Osteoblast (primary cell): ENCODE data around the gene POU2AF1. TPM values are rescaled to one million over a fixed set of nuclear protein-coding genes. Genes with fewer than 3 reads are reported as not detected.

ENCODE experiments used
- DNase-seq: peaks from one replicate; pipeline ENCODE4 v3.0.0; 2011; ENCODE audit warnings: low spot score, mixed read lengths; ENCODE audit not compliant: insufficient read length; ENCODE audit errors: missing footprints
- H2AFZ ChIP-seq: 2 replicates; pipeline ENCODE4 v1.6.0; 2011; ENCODE audit warnings: mild to moderate bottlenecking, low read length
- H3K27ac ChIP-seq: 2 replicates; pipeline ENCODE4 v1.5.1; 2011; ENCODE audit warnings: mild to moderate bottlenecking, low read depth, low read length, moderate library complexity
- H3K27me3 ChIP-seq: 2 replicates; pipeline ENCODE4 v1.6.0; 2012; ENCODE audit warnings: mild to moderate bottlenecking, control low read depth, inconsistent platforms, low read length, moderate library complexity; ENCODE audit not compliant: insufficient read depth
- H3K36me3 ChIP-seq: 2 replicates; pipeline ENCODE4 v1.5.1; 2011; ENCODE audit warnings: mild to moderate bottlenecking, low read length, control low read depth, moderate library complexity; ENCODE audit not compliant: insufficient read depth
- H3K4me1 ChIP-seq: 2 replicates; pipeline ENCODE4 v1.5.1; 2011; ENCODE audit warnings: mild to moderate bottlenecking, low read length, control low read depth, moderate library complexity; ENCODE audit not compliant: insufficient read depth
- H3K4me2 ChIP-seq: 2 replicates; pipeline ENCODE4 v1.6.0; 2011; ENCODE audit warnings: mild to moderate bottlenecking, low read length; ENCODE audit not compliant: insufficient read depth
- H3K4me3 ChIP-seq: fragments of 200-600 bp; sonication (generic); 3 replicates; pipeline ENCODE4 v1.5.1; 2012; ENCODE audit warnings: mild to moderate bottlenecking, low read length, inconsistent platforms; ENCODE audit not compliant: insufficient read depth
- H3K79me2 ChIP-seq: 2 replicates; pipeline ENCODE4 v1.6.0; 2012; ENCODE audit warnings: mild to moderate bottlenecking, low read length, control low read depth, inconsistent platforms; ENCODE audit not compliant: insufficient read depth
- H3K9me3 ChIP-seq: 2 replicates; pipeline ENCODE4 v1.5.1; 2011; ENCODE audit warnings: low read depth, low read length, control low read depth
- H4K20me1 ChIP-seq: 2 replicates; pipeline ENCODE4 v1.6.0; 2012; ENCODE audit warnings: mild to moderate bottlenecking, low read length, control low read depth; ENCODE audit not compliant: insufficient read depth
- total RNA-seq: library from RNA; depleted of rRNA; stranded (reverse); fragments of >200 nt; gene quantifications from 2 replicates; pipeline ENCODE4 v1.2.3, GENCODE V29; 2012
- TF ChIP-seq, protein P1 (sequence below): IDR thresholded peaks from 2 replicates; pipeline ENCODE4 v1.5.1; 2011; ENCODE audit warnings: mild to moderate bottlenecking, low read depth, low read length, moderate library complexity; ENCODE audit errors: extremely low read depth

Gene POU2AF1
- total RNA-seq, 1 donor, result not detected

DNA sequence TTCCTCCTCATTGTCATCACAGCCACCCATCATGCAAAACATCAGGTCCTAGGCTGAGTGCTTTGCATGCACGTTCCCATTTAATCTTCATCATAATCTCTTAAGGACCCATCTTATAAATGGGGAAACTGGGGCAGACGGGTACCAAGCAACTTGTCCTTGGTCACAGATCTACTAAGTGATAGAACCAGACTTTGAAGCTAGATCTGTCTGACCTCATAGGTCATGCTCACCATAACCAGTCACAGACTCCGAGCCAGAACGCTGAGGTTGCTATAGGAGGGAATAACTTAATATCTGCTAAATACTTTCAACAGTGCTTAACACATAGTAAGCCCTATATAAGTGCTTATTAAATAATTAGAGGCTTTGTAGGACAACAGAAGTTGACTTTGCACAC is 43.0 kb downstream of the POU2AF1 start:
- TF ChIP-seq, protein P1, sequence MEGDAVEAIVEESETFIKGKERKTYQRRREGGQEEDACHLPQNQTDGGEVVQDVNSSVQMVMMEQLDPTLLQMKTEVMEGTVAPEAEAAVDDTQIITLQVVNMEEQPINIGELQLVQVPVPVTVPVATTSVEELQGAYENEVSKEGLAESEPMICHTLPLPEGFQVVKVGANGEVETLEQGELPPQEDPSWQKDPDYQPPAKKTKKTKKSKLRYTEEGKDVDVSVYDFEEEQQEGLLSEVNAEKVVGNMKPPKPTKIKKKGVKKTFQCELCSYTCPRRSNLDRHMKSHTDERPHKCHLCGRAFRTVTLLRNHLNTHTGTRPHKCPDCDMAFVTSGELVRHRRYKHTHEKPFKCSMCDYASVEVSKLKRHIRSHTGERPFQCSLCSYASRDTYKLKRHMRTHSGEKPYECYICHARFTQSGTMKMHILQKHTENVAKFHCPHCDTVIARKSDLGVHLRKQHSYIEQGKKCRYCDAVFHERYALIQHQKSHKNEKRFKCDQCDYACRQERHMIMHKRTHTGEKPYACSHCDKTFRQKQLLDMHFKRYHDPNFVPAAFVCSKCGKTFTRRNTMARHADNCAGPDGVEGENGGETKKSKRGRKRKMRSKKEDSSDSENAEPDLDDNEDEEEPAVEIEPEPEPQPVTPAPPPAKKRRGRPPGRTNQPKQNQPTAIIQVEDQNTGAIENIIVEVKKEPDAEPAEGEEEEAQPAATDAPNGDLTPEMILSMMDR, result no peak
- no peak overlapping the region for H3K4me2 ChIP-seq

DNA sequence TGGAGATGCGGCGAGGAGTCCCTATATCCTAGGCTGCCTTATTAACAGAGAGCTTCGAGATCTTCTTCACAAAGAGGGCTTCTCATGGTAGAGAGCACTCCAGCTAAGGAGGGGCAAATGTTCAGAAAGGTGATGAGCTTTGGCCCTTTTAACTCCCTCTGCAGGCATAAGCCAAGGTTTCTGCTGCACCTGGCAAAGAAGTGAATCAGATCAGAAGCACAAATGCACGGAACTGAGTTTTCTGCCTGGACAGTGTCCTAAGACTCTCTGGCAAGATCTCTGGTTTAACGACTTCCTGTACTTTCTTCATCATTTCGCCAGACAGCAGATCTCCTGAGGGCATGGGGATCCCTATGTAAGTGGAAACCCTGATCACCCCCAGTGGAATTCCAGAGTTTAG is 43.5 kb downstream of the POU2AF1 start:
- H3K4me3 ChIP-seq, result no peak overlapping the region
- no peak overlapping the region for H3K27ac ChIP-seq
- no peaks in the 10 kb centered on the region for H3K27me3 ChIP-seq
- H3K9me3 ChIP-seq, result no peaks in the 10 kb centered on the region
- no peaks in the 10 kb centered on the region for H3K36me3 ChIP-seq
- H3K4me1 ChIP-seq, result peaks cover 12% of the 10 kb centered on the region
- DNase-seq, result no peak
- no peak overlapping the region for H3K4me2 ChIP-seq
- TF ChIP-seq, protein P1, result no peak
- H3K79me2 ChIP-seq, result no peaks in the 10 kb centered on the region
- no peaks in the 10 kb centered on the region for H4K20me1 ChIP-seq
- no peak overlapping the region for H2AFZ ChIP-seq

More for the DNA sequence above, 43.0 kb downstream of the POU2AF1 start:
- Histone ChIP-seq H3K4me3 (no peak overlapping the region), H3K4me1 (peaks cover 12% of the 10 kb centered on the region), H3K27me3 (no peaks in the 10 kb centered on the region), H4K20me1 (no peaks in the 10 kb centered on the region), H3K79me2 (no peaks in the 10 kb centered on the region), H2AFZ (no peak overlapping the region), H3K27ac (no peak overlapping the region), H3K36me3 (no peaks in the 10 kb centered on the region), H3K9me3 (no peaks in the 10 kb centered on the region)
- no peak for DNase-seq

DNA sequence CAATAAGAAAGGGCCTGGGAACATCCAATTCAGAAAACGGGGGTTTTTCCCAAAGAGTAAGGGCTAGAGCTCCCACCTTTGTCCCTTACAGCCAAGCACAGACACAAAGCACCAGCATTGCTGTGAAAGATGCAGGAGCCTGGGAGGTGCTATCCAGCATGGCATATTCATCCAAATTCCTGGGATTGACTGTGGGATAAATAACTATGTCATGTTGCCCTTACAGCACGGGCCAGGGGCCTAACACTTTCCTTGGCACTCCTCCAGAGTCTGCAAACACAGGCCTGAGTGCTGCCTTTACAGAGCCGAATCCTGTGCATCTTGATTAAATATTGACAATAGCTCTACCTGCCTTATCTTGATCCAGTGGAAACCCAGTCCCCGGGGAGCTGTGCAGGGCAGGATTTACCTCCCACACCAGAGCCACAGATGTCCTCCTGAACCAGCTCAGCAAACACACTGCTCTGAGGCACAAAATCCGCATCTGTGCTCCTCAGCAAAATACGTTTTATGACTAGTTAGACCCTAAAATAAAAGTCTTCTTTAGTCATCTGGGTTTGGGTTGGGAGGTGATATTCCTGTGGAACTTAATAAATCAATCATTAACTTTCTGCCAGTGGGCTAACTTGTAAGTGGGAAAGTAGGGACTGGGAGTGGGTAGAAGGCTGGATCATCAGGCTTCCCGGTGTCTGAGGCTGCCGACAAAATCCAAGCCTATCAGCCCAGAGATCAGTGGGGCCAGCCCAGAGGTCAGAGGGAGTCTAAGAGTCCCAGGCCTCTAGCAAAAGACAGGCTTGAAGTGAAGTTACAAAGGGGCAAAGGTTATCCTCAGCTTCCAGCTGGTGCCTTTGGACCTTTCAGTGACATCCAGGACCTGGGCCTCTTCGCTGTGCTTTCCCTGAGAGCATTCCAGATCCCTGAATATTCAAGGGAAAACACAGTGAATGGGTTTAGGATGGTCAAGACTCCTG is 44.3 kb downstream of the POU2AF1 start:
- no peaks in the 10 kb centered on the region for H4K20me1 ChIP-seq
- H3K9me3 ChIP-seq, result no peaks in the 10 kb centered on the region
- no peak overlapping the region for H3K4me3 ChIP-seq
- DNase-seq, result no peak
- H3K4me1 ChIP-seq, result peaks cover 12% of the 10 kb centered on the region
- H3K27me3 ChIP-seq, result no peaks in the 10 kb centered on the region
- no peaks in the 10 kb centered on the region for H3K36me3 ChIP-seq
- no peak overlapping the region for H3K27ac ChIP-seq
- H3K4me2 ChIP-seq, result no peak overlapping the region
- no peaks in the 10 kb centered on the region for H3K79me2 ChIP-seq
- no peak overlapping the region for H2AFZ ChIP-seq
- TF ChIP-seq, protein P1, result no peak

DNA sequence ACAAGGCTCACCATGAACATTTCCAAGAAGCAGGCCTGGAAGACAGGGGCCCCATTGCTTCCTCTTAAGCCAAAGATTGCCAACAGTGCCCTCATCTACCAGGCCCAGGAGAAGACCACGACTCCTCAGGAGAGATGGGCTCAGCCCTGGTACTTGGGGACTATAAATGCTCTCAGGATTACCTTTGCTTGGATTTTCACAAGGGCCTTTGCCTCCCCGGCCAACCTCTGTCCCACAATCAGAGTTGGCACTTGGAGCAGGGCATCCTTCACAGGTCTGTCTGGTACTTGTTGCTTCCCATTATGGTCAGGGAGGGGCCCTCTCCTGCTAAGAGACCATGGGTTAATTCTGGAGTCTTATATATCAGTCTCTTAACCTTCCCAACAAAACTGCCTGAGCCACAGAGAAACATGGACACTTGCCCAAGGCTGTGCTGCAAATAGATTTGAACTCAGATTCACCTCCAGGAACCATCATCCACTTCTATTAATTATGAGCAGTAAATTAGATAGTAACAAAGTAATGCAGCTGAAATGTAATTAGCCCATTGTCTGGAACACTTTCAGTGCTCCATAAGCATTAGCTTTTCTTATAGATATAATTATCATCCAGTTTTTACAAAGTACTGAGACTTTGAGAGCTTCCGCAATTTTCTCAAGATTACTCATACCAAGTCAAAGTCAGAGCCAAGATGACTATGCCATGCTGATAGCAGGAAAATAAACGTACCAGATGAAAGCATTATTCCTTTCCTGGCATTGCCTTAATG is 47.2 kb downstream of the POU2AF1 start:
- Histone ChIP-seq H3K27ac (peak overlapping the region; percentile 11), H4K20me1 (no peaks in the 10 kb centered on the region), H3K36me3 (no peaks in the 10 kb centered on the region), H3K4me2 (no peak overlapping the region), H3K4me1 (peaks cover 10% of the 10 kb centered on the region), H3K9me3 (no peaks in the 10 kb centered on the region), H3K27me3 (no peaks in the 10 kb centered on the region), H3K79me2 (no peaks in the 10 kb centered on the region), H2AFZ (peak overlapping the region; percentile 45), H3K4me3 (no peak overlapping the region)
- no peak for DNase-seq
- TF ChIP-seq, protein P1, result no peak
